Mesothelial cell of epicardium (in vitro differentiated cells): ENCODE results near the gene CREG2. TPM values are rescaled to one million over a fixed set of nuclear protein-coding genes. Genes with fewer than 3 reads are reported as not detected.

Experiments
- DNase-seq, 2 experiments: peaks; one replicate each; pipeline ENCODE4 v3.0.0; 2021; ENCODE audit warnings: low spot score in 2 of 2; ENCODE audit not compliant: unreplicated experiment in 2 of 2
- H3K27ac Mint-ChIP-seq: 2 replicates; pipeline ENCODE4 v1.8.0; 2021; ENCODE audit warnings: mixed read lengths
- H3K27me3 Mint-ChIP-seq: 2 replicates; pipeline ENCODE4 v1.8.0; 2021; ENCODE audit warnings: low read depth, mixed read lengths
- H3K36me3 Mint-ChIP-seq: 2 replicates; pipeline ENCODE4 v1.8.0; 2021; ENCODE audit warnings: mixed read lengths
- H3K4me1 Mint-ChIP-seq: 2 replicates; pipeline ENCODE4 v1.8.0; 2021; ENCODE audit warnings: mixed read lengths
- H3K4me3 Mint-ChIP-seq: 2 replicates; pipeline ENCODE4 v1.8.0; 2021; ENCODE audit warnings: mild to moderate bottlenecking, moderate library complexity, mixed read lengths
- H3K9me3 Mint-ChIP-seq: 2 replicates; pipeline ENCODE4 v1.8.0; 2021; ENCODE audit warnings: mixed read lengths
- total RNA-seq: library from RNA; stranded (reverse); gene quantifications from 3 replicates; pipeline ENCODE4 v1.2.1, GENCODE V29; 2021
- TF ChIP-seq, protein P1 (sequence below): fragments of 200-600 bp; sonication (generic); IDR thresholded peaks from one replicate; pipeline ENCODE4 v1.5.0; 2021; ENCODE audit warnings: antibody characterized with exemption; ENCODE audit not compliant: unreplicated experiment

Gene CREG2
- total RNA-seq, 1 donor from 2014 or later = 0.42 TPM

DNA sequence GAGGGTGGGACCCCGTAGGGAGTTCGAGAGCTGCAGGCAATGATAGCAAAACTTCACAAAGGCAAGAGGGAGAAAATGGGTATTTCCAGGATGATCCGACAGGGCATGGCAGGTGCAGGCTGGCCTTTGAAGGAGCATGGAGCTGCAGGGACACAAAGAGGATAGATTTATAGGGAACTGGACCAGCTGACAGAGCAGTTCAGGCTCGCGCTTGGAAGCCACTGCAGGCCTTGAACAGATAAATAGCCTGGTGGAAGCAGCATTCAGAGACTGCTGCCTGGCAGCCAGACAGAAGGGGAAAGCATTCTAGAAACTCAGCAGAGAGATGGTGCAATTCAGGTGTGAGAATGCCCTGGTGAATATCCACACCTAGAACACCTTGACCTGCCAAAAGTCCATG, 29.3 kb upstream of the CREG2 start:
- Mint-ChIP-seq H3K36me3 (no peaks in the 10 kb centered on the region), H3K27me3 (peaks cover 17% of the 10 kb centered on the region), H3K4me1 (peaks cover 10% of the 10 kb centered on the region), H3K27ac (no peak overlapping the region), H3K4me3 (no peak overlapping the region), H3K9me3 (no peaks in the 10 kb centered on the region)
- TF ChIP-seq, protein P1, sequence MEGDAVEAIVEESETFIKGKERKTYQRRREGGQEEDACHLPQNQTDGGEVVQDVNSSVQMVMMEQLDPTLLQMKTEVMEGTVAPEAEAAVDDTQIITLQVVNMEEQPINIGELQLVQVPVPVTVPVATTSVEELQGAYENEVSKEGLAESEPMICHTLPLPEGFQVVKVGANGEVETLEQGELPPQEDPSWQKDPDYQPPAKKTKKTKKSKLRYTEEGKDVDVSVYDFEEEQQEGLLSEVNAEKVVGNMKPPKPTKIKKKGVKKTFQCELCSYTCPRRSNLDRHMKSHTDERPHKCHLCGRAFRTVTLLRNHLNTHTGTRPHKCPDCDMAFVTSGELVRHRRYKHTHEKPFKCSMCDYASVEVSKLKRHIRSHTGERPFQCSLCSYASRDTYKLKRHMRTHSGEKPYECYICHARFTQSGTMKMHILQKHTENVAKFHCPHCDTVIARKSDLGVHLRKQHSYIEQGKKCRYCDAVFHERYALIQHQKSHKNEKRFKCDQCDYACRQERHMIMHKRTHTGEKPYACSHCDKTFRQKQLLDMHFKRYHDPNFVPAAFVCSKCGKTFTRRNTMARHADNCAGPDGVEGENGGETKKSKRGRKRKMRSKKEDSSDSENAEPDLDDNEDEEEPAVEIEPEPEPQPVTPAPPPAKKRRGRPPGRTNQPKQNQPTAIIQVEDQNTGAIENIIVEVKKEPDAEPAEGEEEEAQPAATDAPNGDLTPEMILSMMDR = no peak
- DNase-seq = no peak

DNA sequence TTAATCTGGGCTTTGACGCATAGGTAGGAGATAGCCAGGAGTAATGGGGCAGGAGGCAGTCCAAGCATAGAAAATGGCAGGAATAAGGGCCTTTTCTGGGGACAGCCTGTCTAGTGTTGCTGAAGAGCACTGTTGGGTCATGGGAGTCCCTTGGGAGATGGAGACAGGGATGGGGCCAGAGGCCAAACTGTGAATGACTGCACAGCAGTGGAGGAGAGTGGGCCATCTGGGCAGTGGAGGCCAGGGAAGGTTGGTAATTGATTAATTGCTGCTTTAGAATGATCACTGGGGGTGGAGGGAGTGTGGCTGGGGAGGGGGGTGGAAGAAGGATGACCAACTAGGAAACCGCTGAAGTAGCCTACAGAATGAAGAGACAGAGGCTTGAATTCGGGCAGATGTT, 28.6 kb upstream of the CREG2 start:
- Mint-ChIP-seq H3K27me3 (peaks cover 17% of the 10 kb centered on the region), H3K4me1 (peaks cover 16% of the 10 kb centered on the region), H3K4me3 (no peak overlapping the region), H3K36me3 (no peaks in the 10 kb centered on the region), H3K9me3 (no peaks in the 10 kb centered on the region), H3K27ac (no peak overlapping the region)
- no peak for DNase-seq
- TF ChIP-seq, protein P1 = no peak

DNA sequence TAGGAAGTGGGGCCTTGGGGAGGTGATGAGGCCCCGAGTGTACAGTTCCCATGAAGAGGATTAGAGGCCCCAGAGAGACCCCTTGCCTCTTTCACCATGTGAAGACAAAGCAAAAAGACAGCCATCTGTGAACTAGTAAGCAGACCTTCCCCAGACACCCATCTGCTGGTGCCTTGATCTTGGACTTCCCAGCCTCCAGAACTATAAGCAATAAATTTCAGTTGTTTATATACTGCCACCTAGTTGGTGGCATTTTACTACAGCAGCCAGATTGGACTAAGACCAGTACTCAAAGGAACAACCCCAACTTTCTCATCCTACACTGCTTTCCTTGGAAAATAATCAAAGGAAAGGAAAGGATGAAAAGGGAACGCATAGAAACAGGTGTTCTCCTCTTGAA, 27.9 kb upstream of the CREG2 start:
- Mint-ChIP-seq H3K27ac (no peak overlapping the region), H3K36me3 (no peaks in the 10 kb centered on the region), H3K9me3 (no peaks in the 10 kb centered on the region), H3K4me3 (no peak overlapping the region), H3K27me3 (peaks cover 19% of the 10 kb centered on the region), H3K4me1 (peaks cover 18% of the 10 kb centered on the region)
- no peak for DNase-seq
- TF ChIP-seq, protein P1 = no peak

DNA sequence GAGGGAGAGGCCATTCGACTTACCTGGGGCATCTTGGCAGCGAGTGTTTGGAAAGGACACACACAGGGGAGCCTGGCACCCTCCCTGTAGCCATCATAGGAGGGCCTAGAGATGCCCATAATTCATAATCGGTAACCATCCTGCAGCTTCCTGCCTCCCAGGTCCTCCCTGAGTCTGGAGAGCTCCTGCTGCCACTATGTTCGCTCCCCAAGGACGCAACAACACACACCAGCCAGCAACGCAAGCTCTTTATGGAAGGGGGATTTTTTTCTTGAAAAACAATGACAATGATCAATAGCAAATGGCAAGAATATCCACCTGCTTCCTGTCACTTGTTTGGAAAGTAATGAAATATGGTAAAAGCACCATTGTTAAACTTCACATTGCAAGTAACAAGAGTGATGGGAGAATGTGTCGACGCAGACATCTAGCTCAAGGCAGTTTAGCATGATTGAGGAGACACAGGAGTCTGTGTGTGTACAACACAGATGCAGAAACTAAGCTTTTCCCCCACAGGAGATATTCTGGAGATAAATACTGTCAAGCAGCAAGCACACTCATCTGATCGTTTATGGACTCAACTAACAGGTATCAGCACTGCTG, 24.9 kb upstream of the CREG2 start:
- H3K4me1 Mint-ChIP-seq = peaks cover 18% of the 10 kb centered on the region
- DNase-seq = no peak
- no peaks in the 10 kb centered on the region for H3K9me3 Mint-ChIP-seq
- H3K4me3 Mint-ChIP-seq = no peak overlapping the region
- peaks cover 27% of the 10 kb centered on the region for H3K27me3 Mint-ChIP-seq
- no peaks in the 10 kb centered on the region for H3K36me3 Mint-ChIP-seq
- H3K27ac Mint-ChIP-seq = no peak overlapping the region
- TF ChIP-seq, protein P1 = no peak

DNA sequence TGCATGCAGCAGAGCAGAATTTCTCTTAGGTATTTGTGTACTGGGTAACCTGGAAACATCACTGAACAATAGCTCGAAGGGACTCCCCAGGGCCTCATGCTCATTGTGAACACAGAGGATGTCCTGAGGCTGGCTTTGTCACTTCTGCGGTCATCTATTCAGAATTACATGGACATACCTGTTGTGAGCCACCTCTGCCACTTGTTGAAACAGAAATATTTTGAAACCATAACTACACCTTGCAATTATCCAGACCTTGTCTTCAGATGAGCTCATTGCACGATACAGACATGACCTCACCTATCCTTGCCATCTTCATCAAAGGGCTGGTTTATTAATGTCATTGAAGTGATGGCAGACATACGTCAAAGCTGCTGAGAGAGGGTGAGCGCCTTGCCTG, 23.4 kb upstream of the CREG2 start:
- Mint-ChIP-seq H3K27me3 (peaks cover 29% of the 10 kb centered on the region), H3K27ac (no peak overlapping the region), H3K36me3 (no peaks in the 10 kb centered on the region), H3K4me3 (no peak overlapping the region), H3K9me3 (no peaks in the 10 kb centered on the region), H3K4me1 (peaks cover 18% of the 10 kb centered on the region)
- TF ChIP-seq, protein P1 = no peak
- no peak for DNase-seq

DNA sequence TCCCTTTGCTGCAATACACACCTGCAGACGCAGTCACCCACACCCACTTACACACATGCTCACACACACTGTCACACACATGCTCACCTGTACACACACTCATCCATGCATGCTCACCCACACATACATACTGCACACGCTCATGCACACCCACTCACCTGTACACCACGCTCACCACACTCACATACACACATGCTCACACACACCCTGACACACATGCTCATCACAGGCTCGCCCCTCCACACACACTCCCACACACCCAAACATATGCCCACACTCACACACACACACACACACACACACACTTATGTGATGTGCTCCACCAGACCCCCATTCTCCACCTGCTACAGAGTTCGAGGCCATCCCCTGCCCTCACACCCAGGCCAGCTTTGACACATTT, 22.8 kb upstream of the CREG2 start:
- DNase-seq = no peak
- peaks cover 28% of the 10 kb centered on the region for H3K27me3 Mint-ChIP-seq
- H3K27ac Mint-ChIP-seq = no peak overlapping the region
- H3K9me3 Mint-ChIP-seq = no peaks in the 10 kb centered on the region
- peaks cover 18% of the 10 kb centered on the region for H3K4me1 Mint-ChIP-seq
- H3K4me3 Mint-ChIP-seq = no peak overlapping the region
- H3K36me3 Mint-ChIP-seq = no peaks in the 10 kb centered on the region
- TF ChIP-seq, protein P1 = no peak
